K562 (cell line): ENCODE results near the gene TRMT1. TPM values are rescaled to one million over a fixed set of nuclear protein-coding genes. Genes with fewer than 3 reads are reported as not detected.

Experiments
- BRCA1 ChIP-seq, 2 experiments: fragments of 450-650 bp in 1 of 2; sonication (generic) in 1 of 2; formaldehyde crosslinking in 1 of 2; IDR thresholded peaks; 2 replicates each; pipeline versions ENCODE4 v1.5.0 to v1.6.1; 2017 to 2020; ENCODE audit warnings: mild to moderate bottlenecking in 1 of 2, missing genetic modification reagents in 1 of 2
- GABPB1 ChIP-seq: sonication (generic); formaldehyde crosslinking; IDR thresholded peaks from 2 replicates; pipeline ENCODE4 v1.8.0; 2022; ENCODE audit warnings: mild to moderate bottlenecking, missing genetic modification reagents
- GATAD2A ChIP-seq: fragments of 450-650 bp; IDR thresholded peaks from 2 replicates; pipeline ENCODE4 v1.6.1; 2017
- IRF2 ChIP-seq: sonication (generic); formaldehyde crosslinking; IDR thresholded peaks from 2 replicates; pipeline ENCODE4 v1.8.1; 2022; ENCODE audit warnings: mild to moderate bottlenecking, missing genetic modification reagents
- JUNB ChIP-seq: fragments of 450-650 bp; formaldehyde crosslinking; conservative IDR thresholded peaks from 2 replicates; pipeline ENCODE4 v1.4.0; 2020; ENCODE audit warnings: mild to moderate bottlenecking
- KAT2B ChIP-seq: IDR thresholded peaks from one replicate; pipeline ENCODE4 v1.6.1; 2012; ENCODE audit warnings: low read depth, mild to moderate bottlenecking, control low read depth, inconsistent platforms, low read length, moderate library complexity
- MAZ ChIP-seq, 2 experiments: fragments of 450-650 bp in 1 of 2; sonication (generic) in 1 of 2; formaldehyde crosslinking; IDR thresholded peaks in 1 of 2; conservative IDR thresholded peaks in 1 of 2; 2 replicates each; pipeline versions ENCODE4 v1.4.0 to v1.5.0; 2020; ENCODE audit warnings: mild to moderate bottlenecking in 1 of 2, missing genetic modification reagents in 1 of 2
- MYBL2 ChIP-seq, 2 experiments: fragments of 450-650 bp in 1 of 2; sonication (generic) in 1 of 2; formaldehyde crosslinking in 1 of 2; IDR thresholded peaks; 2 replicates each; pipeline versions ENCODE4 v1.6.1 to v1.8.1; 2017 to 2022; ENCODE audit warnings: borderline replicate concordance in 1 of 2, inconsistent platforms in 1 of 2, low read depth in 1 of 2, mild to moderate bottlenecking in 1 of 2, missing genetic modification reagents in 1 of 2, moderate library complexity in 1 of 2
- NCOA1 ChIP-seq: fragments of 450-650 bp; IDR thresholded peaks from 2 replicates; pipeline ENCODE4 v1.6.1; 2016; ENCODE audit warnings: low read depth
- NELFE ChIP-seq: IDR thresholded peaks from 2 replicates; pipeline ENCODE4 v1.6.1; 2011; ENCODE audit warnings: mild to moderate bottlenecking; ENCODE audit not compliant: insufficient read depth, insufficient read length
- NR4A1 ChIP-seq, 2 experiments: fragments of 250-450 bp in 1 of 2; fragments of 450-650 bp in 1 of 2; sonication (Bioruptor Pico) in 1 of 2; IDR thresholded peaks; 2 replicates each; pipeline versions ENCODE4 v1.4.0 to v1.6.1; 2016 to 2020; ENCODE audit warnings: mild to moderate bottlenecking in 2 of 2, missing compliant biosample characterization in 1 of 2, missing genetic modification characterization in 1 of 2, moderate library complexity in 1 of 2
- RAD51 ChIP-seq: fragments of 450-650 bp; IDR thresholded peaks from 2 replicates; pipeline ENCODE4 v1.7.1; 2016; ENCODE audit warnings: low read depth, mild to moderate bottlenecking, borderline replicate concordance
- RBM17 ChIP-seq: fragments of 200-400 bp; formaldehyde crosslinking; IDR thresholded peaks from 2 replicates; pipeline ENCODE4 v1.6.1; 2017; ENCODE audit warnings: low read depth, mild to moderate bottlenecking, low read length, borderline replicate concordance
- SP1 ChIP-seq: sonication (generic); formaldehyde crosslinking; IDR thresholded peaks from 2 replicates; pipeline ENCODE4 v1.8.1; 2022; ENCODE audit warnings: mild to moderate bottlenecking, missing genetic modification reagents
- ZBTB11 ChIP-seq, 3 experiments: fragments of 200-800 bp in 1 of 3; fragments of 250-450 bp in 1 of 3; fragments of 450-650 bp in 1 of 3; sonication (Bioruptor Pico) in 1 of 3; sonication (Bioruptor generic) in 1 of 3; formaldehyde crosslinking in 1 of 3; IDR thresholded peaks; 2 replicates each; pipeline versions ENCODE4 v1.6.1 to v1.8.0; 2016 to 2022; ENCODE audit warnings: mild to moderate bottlenecking in 2 of 3, missing genetic modification characterization in 2 of 3, missing compliant biosample characterization in 1 of 3, moderate library complexity in 1 of 3
- ZNF175 ChIP-seq: fragments of 200-800 bp; sonication (Bioruptor generic); IDR thresholded peaks from 2 replicates; pipeline ENCODE4 v1.6.1; 2016; ENCODE audit warnings: low read depth, mild to moderate bottlenecking, missing genetic modification characterization, missing compliant biosample characterization
- ZNF583 ChIP-seq: fragments of 250-450 bp; sonication (Bioruptor Pico); IDR thresholded peaks from 2 replicates; pipeline ENCODE4 v1.4.0; 2020
- ZNF609 ChIP-seq: sonication (generic); formaldehyde crosslinking; IDR thresholded peaks from 2 replicates; pipeline ENCODE4 v1.8.1; 2023; ENCODE audit warnings: missing genetic modification reagents, mild to moderate bottlenecking, borderline replicate concordance
- polyA plus RNA-seq, 8 experiments: library from polyadenylated mRNA; depleted of rRNA in 4 of 8; stranded (reverse) in 5 of 8; unstranded in 3 of 8; fragments of >200 nt; fragmentation: Nextera tagmentation in 2 of 8; fragmentation: Illumina TruSeq in 1 of 8; extraction: Ambion mirVana in 2 of 8; extraction: Trizol in 1 of 8; gene quantifications; 2 replicates each; pipeline versions ENCODE4 v1.2.1 to v1.2.3, GENCODE V29; 2011 to 2014; ENCODE audit warnings: inconsistent platforms in 1 of 8, missing spikeins in 1 of 8
- total RNA-seq, 7 experiments: library from RNA; depleted of rRNA in 6 of 7; stranded (reverse); fragments of >200 nt in 6 of 7; fragmentation: Illumina TruSeq in 2 of 7; extraction: Trizol in 2 of 7; gene quantifications; 2 replicates each; pipeline versions ENCODE4 v1.2.1 to v1.2.3, GENCODE V29; 2011 to 2021; ENCODE audit warnings: low replicate concordance in 1 of 7

The TRMT1 gene
- total and polyA plus RNA-seq, 9 of the 15 experiments (the other 6 are each of a cell fraction or from before 2014, with no cell fraction given), result 5.8 to 158 (median 54.3) TPM

DNA sequence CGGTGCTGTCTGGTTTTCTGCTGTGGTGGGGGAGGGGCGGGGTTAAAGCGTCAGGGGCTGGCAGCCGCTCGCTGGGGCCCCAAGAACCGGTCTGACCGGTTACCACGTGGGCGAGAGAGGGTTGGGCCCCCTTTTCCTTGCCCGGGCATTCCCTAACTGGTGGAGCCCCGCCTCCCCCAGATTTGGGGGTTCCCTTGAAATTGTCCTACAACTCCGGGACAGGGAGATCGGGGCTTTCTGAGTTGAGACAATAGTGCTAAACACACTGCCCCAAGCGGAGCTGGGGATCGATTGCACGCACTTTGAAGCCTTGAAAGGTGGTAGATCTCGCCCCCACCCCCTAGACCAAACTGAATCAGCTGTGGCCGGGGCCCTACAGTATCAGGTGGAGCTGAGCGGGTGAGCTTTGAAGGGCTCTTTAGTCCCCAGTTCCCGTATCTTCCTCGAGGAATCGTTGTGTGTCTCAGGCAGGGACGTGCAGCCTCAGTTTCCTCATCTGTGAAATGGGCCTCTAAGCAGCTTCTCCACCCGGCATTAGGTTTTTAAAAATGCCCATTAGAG lies 38.5 kb upstream of the TRMT1 start (continued):
- TF ChIP-seq MYBL2 (IDR thresholded peaks at IDR 0.05; ENCODE audit: low read depth), result no peak
- TF ChIP-seq MYBL2 (CRISPR knock-in tag; IDR thresholded peaks at IDR 0.05; ENCODE audit: borderline replicate concordance), result no peak
- no peak for TF ChIP-seq GATAD2A
- no peak for TF ChIP-seq BRCA1 (IDR thresholded peaks at IDR 0.05)
- TF ChIP-seq BRCA1 (CRISPR knock-in tag; IDR thresholded peaks at IDR 0.05), result no peak
- 0 out of 2 replicates have a peak, but pooled peaks have one; percentile 83 for TF ChIP-seq SP1
- no peak for TF ChIP-seq ZNF609 (CRISPR knock-in tag)
- no peak for TF ChIP-seq RAD51
- no peak for TF ChIP-seq ZNF175 (CRISPR knock-in tag)
- no peak for TF ChIP-seq NELFE
- TF ChIP-seq KAT2B, result no peak
- TF ChIP-seq IRF2 (CRISPR knock-in tag), result no peak
- no peak for TF ChIP-seq NCOA1
- no peak; a peak in 1 of 6 replicates for TF ChIP-seq ZBTB11 (CRISPR knock-in tag; IDR thresholded peaks at IDR 0.05)
- TF ChIP-seq JUNB, result no peak
- TF ChIP-seq RBM17, result no peak
- no peak for TF ChIP-seq NR4A1 (CRISPR knock-in tag; IDR thresholded peaks at IDR 0.05)
- TF ChIP-seq NR4A1 (tag; IDR thresholded peaks at IDR 0.05), result no peak
- TF ChIP-seq GABPB1, result no peak; the same call in 1 of the 2 replicates
- TF ChIP-seq MAZ (CRISPR knock-in tag; conservative IDR thresholded peaks at IDR 0.05 in 1 of 2, IDR thresholded peaks at IDR 0.05 in 1 of 2), result no peak
- TF ChIP-seq ZNF583 (CRISPR knock-in tag), result no peak
